HUES48 (cell line): ENCODE measurements around the gene SNX1.

ENCODE experiments used
- H3K27ac ChIP-seq: one replicate; pipeline ENCODE4 v1.7.0; 2013; ENCODE audit warnings: low read depth, low read length, inconsistent platforms
- H3K27me3 ChIP-seq: 2 replicates; pipeline ENCODE4 v1.6.1; 2013; ENCODE audit warnings: mild to moderate bottlenecking, low read length; ENCODE audit not compliant: control insufficient read depth, insufficient read depth
- H3K36me3 ChIP-seq: 2 replicates; pipeline ENCODE4 v1.6.1; 2013; ENCODE audit warnings: low read length; ENCODE audit not compliant: control insufficient read depth, insufficient read depth
- H3K4me1 ChIP-seq: 2 replicates; pipeline ENCODE4 v1.6.1; 2013; ENCODE audit warnings: mild to moderate bottlenecking, low read length; ENCODE audit not compliant: control insufficient read depth, insufficient read depth
- H3K4me3 ChIP-seq: 2 replicates; pipeline ENCODE4 v1.5.1; 2013; ENCODE audit warnings: mild to moderate bottlenecking, low read depth, low read length
- H3K9ac ChIP-seq: 2 replicates; pipeline ENCODE4 v1.6.1; 2013; ENCODE audit warnings: mild to moderate bottlenecking, low read depth, low read length, moderate library complexity
- H3K9me3 ChIP-seq: 2 replicates; pipeline ENCODE4 v1.6.1; 2013; ENCODE audit warnings: low read length; ENCODE audit not compliant: control insufficient read depth, insufficient read depth

Gene SNX1

DNA sequence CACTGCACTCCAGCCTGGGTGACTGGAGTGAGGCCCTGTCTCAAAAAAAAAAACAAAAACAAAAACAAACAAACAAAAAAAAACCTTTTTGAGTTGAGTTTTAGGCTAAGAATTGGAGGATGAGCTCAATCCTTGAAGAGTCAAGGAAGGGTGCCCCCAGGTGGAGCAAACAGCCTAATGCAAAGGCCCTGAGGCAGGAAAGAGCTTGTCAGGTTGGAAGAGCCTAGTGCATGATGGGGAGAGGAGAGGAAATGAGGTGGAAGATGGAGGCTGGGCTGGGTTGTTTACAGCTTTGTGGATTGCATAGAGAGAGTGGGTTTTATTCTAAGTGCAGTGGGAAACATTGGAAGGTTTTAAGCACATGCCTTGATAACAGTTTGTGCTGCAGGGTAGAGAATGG, 53.6 kb downstream of the SNX1 start:
- Histone ChIP-seq H3K9ac (no peak overlapping the region), H3K4me3 (no peak overlapping the region), H3K36me3 (peaks cover 6% of the 10 kb centered on the region), H3K27ac (no peak overlapping the region), H3K4me1 (peaks cover 9% of the 10 kb centered on the region), H3K9me3 (no peaks in the 10 kb centered on the region), H3K27me3 (peaks cover 18% of the 10 kb centered on the region)

DNA sequence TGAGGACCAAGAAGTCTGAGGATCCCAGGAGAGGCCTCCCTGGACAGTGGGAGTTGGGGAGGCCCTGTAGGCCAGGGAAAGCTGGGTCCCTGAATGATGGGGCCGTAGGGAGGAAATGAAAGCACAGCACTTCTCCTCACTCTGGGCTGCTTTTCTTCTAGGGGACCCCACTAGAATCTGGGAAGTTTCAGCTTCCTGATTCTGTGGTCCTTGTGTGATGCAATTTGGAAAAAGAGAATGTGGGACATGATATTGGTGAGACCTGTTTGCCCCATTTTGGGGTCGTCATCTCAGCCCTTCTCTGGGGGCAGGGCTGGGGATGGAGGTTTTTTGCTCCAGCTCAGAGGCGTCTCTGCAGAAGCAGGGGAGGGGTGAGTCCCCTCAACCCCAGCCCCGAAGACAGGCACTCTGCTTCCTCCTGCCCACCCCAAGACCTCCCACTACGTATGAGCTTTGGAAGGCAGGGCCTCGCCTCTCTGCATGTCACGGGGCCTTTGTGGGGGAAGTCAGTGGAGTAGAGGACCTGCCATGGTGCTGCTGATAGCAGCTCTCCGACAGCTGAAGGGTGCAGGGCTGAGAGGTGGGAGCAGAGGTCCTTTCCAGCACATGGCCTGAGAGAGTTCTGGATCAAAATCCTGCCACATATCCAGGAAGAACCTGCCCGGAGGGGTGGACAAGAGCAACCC, 54.3 kb downstream of the SNX1 start:
- H3K27ac ChIP-seq: no peak overlapping the region
- no peak overlapping the region for H3K4me3 ChIP-seq
- H3K4me1 ChIP-seq: peaks cover 9% of the 10 kb centered on the region
- peaks cover 18% of the 10 kb centered on the region for H3K27me3 ChIP-seq
- H3K36me3 ChIP-seq: peaks cover 9% of the 10 kb centered on the region
- H3K9ac ChIP-seq: no peak overlapping the region
- H3K9me3 ChIP-seq: no peaks in the 10 kb centered on the region

GRCh38 chr15:64151727-64152506, 56.1 kb downstream of the SNX1 start, which contains the start of gene SNX22:
SNX22 (plus strand) TSS chr15:64151731; CDS start chr15:64151776, 45 bp downstream.
- H3K36me3 ChIP-seq: peaks cover 28% of the 10 kb centered on the region
- no peak within 1 kb of the TSS for H3K27ac ChIP-seq
- H3K4me1 ChIP-seq: peaks cover 9% of the 10 kb centered on the region
- H3K9me3 ChIP-seq: no peaks in the 10 kb centered on the region
- peak within 1 kb of the TSS; percentile 37; the same call in 1 of the 2 replicates for H3K9ac ChIP-seq
- H3K4me3 ChIP-seq: peak within 1 kb of the TSS; percentile 78
- H3K27me3 ChIP-seq: peaks cover 18% of the 10 kb centered on the region

GRCh38 chr15:64152507-64153387, 57.0 kb downstream of the SNX1 start:
- Histone ChIP-seq H3K27ac (no peak overlapping the region), H3K4me1 (peaks cover 9% of the 10 kb centered on the region), H3K9ac (no peak overlapping the region), H3K36me3 (peaks cover 36% of the 10 kb centered on the region), H3K9me3 (no peaks in the 10 kb centered on the region), H3K27me3 (peaks cover 18% of the 10 kb centered on the region), H3K4me3 (peak overlapping the region; percentile 78)

GRCh38 chr15:64153480-64154367, 57.9 kb downstream of the SNX1 start:
- H3K27ac ChIP-seq: peak overlapping the region; percentile 36

GRCh38 chr15:64155802-64156651, 60.2 kb downstream of the SNX1 start:
- no peak overlapping the region for H3K27ac ChIP-seq
- H3K9me3 ChIP-seq: no peaks in the 10 kb centered on the region
- no peak overlapping the region for H3K9ac ChIP-seq
- peaks cover 16% of the 10 kb centered on the region for H3K27me3 ChIP-seq
- H3K4me1 ChIP-seq: peaks cover 7% of the 10 kb centered on the region
- H3K4me3 ChIP-seq: no peak overlapping the region
- H3K36me3 ChIP-seq: peaks cover 63% of the 10 kb centered on the region

More at GRCh38 chr15:64153480-64154367, 57.9 kb downstream of the SNX1 start:
- Histone ChIP-seq H3K36me3 (peaks cover 46% of the 10 kb centered on the region), H3K4me1 (peaks cover 9% of the 10 kb centered on the region), H3K9me3 (no peaks in the 10 kb centered on the region), H3K27me3 (peaks cover 18% of the 10 kb centered on the region), H3K9ac (no peak overlapping the region), H3K4me3 (0 out of 2 replicates have a peak overlapping the region, but pooled peaks have one; percentile 24)

DNA sequence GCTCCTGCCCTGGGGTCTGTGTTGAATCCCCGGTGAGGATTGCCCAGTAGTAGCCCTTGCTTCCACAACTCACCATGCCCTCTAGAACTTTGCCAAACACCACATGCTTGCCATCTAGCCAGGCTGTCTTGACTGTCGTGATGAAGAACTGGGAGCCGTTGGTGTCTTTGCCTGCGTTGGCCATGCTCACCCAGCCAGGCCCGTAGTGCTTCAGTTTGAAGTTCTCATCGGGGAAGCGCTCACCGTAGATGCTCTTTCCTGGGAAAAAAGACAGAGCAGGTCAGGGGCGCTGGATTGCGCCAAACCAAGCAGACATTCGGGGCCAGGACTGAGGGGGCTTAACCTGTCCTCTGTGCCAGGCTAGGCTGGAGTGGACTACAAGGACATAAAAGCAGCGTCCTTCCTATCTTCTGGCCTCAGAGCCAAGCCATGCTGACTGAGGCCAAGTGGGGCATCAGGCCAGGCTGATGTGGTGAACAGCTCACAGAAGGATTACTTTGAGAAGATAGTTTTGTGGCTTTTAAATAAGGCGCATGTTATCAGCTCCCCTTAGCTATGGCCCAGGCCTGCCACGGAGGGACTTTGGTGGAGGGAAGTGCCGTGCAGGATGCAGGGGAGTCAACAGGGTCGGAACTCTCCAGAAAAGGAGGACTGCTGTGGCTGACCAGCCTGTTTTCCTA, 61.0 kb downstream of the SNX1 start:
- peaks cover 14% of the 10 kb centered on the region for H3K27me3 ChIP-seq
- no peaks in the 10 kb centered on the region for H3K9me3 ChIP-seq
- H3K9ac ChIP-seq: no peak overlapping the region
- no peak overlapping the region for H3K4me3 ChIP-seq
- peaks cover 8% of the 10 kb centered on the region for H3K4me1 ChIP-seq
- H3K27ac ChIP-seq: no peak overlapping the region
- H3K36me3 ChIP-seq: peaks cover 67% of the 10 kb centered on the region

DNA sequence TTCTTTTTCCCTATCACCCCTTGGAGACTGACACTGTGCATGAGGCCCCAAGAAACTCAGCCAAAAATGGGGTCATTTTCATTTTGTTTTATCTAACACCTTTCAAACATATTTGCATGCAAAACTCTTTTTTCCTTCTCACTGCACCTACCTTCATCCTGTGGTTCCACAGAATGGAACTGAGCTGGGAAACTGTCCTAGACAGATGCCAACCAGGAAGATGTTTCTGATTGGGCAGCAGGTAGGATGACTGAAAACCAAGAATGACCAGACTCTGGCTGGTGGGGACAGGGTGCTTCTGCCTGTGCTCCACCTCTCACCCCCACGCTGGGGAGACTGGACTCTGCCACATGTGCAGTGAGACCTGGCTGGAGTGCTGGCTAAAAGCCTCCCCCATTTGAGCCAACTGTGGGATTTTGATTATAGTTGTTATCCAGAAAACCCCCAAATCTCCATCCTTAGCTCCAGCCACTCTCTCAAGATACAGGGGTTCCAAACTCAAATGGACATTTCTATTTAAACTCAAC, 61.9 kb downstream of the SNX1 start:
- Histone ChIP-seq H3K4me1 (peaks cover 9% of the 10 kb centered on the region), H3K9me3 (no peaks in the 10 kb centered on the region), H3K4me3 (no peak overlapping the region), H3K9ac (no peak overlapping the region), H3K27ac (no peak overlapping the region), H3K27me3 (peaks cover 5% of the 10 kb centered on the region), H3K36me3 (peaks cover 68% of the 10 kb centered on the region)
